ENCODE results near the gene CDKAL1. TPM values are rescaled to one million over a fixed set of nuclear protein-coding genes. Genes with fewer than 3 reads are reported as not detected.

Gene CDKAL1
- total RNA-seq, 1 experiment from 2014 or later = 20.6 TPM

DNA sequence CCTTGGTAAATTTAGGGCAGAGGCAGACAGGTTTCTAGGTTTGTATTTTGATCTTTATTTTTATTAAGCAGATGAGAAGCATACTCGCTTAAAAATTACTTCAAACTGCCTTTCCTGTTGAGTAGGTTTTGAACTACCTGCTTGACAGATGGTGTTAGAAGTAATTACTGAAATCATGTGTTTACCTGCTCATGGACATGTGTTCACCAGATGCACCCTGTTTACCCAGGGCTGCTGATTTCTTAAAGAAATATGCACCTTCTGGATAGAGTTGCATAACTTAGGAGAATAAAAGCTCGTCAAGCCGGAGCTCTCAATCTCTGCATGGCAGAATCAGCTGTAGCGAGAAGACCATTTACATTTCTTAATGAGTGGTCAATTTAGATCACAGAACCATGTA is 165.1 kb downstream of the CDKAL1 start:
- no peak overlapping the region for H3K4me3 Mint-ChIP-seq
- H3K27me3 Mint-ChIP-seq (ENCODE audit: low read depth) = no peaks in the 10 kb centered on the region
- ChIA-PET CTCF (no interaction called here), POLR2A (interaction anchor here (0.7 kb wide), 1 partner anchor 329 kb away, joined by 4 read pairs; no protein-coding TSS in a partner anchor)
- no peak overlapping the region for H3K27ac Mint-ChIP-seq
- DNase-seq (ENCODE audit: low spot score) = no peak
- no peaks in the 10 kb centered on the region for H3K36me3 Mint-ChIP-seq
- ATAC-seq = no peak
- no peaks in the 10 kb centered on the region for H3K9me3 Mint-ChIP-seq
- peaks cover 69% of the 10 kb centered on the region for H3K4me1 Mint-ChIP-seq
- TF ChIP-seq MLX (CRISPR knock-in tag; IDR thresholded peaks at IDR 0.05) (no peak), JUN (CRISPR knock-in tag; IDR thresholded peaks at IDR 0.05) (no peak), USF2 (CRISPR knock-in tag; IDR thresholded peaks at IDR 0.05) (no peak), ZNF121 (CRISPR knock-in tag; IDR thresholded peaks at IDR 0.05) (no peak), ZNF396 (CRISPR knock-in tag; IDR thresholded peaks at IDR 0.05; ENCODE audit: borderline replicate concordance) (no peak), ETV6 (CRISPR knock-in tag; IDR thresholded peaks at IDR 0.05) (no peak), ELF4 (CRISPR knock-in tag; IDR thresholded peaks at IDR 0.05; ENCODE audit: low read depth) (no peak), NFATC4 (CRISPR knock-in tag; IDR thresholded peaks at IDR 0.05) (no peak), CDX4 (CRISPR knock-in tag; IDR thresholded peaks at IDR 0.05; ENCODE audit: borderline replicate concordance) (no peak), FOXP1 (CRISPR knock-in tag; IDR thresholded peaks at IDR 0.05; ENCODE audit: borderline replicate concordance) (no peak), CREM (CRISPR knock-in tag; IDR thresholded peaks at IDR 0.05) (no peak), TEAD1 (CRISPR knock-in tag; IDR thresholded peaks at IDR 0.05) (no peak), MXD4 (CRISPR knock-in tag; IDR thresholded peaks at IDR 0.05; ENCODE audit: borderline replicate concordance) (no peak), ZSCAN18 (CRISPR knock-in tag; IDR thresholded peaks at IDR 0.05) (no peak)
- TF ChIP-seq, protein P1, sequence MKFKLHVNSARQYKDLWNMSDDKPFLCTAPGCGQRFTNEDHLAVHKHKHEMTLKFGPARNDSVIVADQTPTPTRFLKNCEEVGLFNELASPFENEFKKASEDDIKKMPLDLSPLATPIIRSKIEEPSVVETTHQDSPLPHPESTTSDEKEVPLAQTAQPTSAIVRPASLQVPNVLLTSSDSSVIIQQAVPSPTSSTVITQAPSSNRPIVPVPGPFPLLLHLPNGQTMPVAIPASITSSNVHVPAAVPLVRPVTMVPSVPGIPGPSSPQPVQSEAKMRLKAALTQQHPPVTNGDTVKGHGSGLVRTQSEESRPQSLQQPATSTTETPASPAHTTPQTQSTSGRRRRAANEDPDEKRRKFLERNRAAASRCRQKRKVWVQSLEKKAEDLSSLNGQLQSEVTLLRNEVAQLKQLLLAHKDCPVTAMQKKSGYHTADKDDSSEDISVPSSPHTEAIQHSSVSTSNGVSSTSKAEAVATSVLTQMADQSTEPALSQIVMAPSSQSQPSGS (CRISPR knock-in tag; IDR thresholded peaks at IDR 0.05; ENCODE audit: borderline replicate concordance, low read depth) = no peak
- TF ChIP-seq, protein P2, sequence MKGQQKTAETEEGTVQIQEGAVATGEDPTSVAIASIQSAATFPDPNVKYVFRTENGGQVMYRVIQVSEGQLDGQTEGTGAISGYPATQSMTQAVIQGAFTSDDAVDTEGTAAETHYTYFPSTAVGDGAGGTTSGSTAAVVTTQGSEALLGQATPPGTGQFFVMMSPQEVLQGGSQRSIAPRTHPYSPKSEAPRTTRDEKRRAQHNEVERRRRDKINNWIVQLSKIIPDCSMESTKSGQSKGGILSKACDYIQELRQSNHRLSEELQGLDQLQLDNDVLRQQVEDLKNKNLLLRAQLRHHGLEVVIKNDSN (CRISPR knock-in tag; IDR thresholded peaks at IDR 0.05) = no peak
- TF ChIP-seq, protein P3, sequence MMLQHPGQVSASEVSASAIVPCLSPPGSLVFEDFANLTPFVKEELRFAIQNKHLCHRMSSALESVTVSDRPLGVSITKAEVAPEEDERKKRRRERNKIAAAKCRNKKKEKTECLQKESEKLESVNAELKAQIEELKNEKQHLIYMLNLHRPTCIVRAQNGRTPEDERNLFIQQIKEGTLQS (CRISPR knock-in tag; conservative IDR thresholded peaks at IDR 0.05) = no peak

- Mint-ChIP-seq H3K27me3 (ENCODE audit: low read depth) (no peaks in the 10 kb centered on the region), H3K4me1 (peaks cover 68% of the 10 kb centered on the region), H3K27ac (peak overlapping the region; percentile 67; the same call in 1 of the 2 replicates), H3K9me3 (no peaks in the 10 kb centered on the region), H3K36me3 (no peaks in the 10 kb centered on the region), H3K4me3 (no peak overlapping the region)
- ChIA-PET CTCF (no interaction called here), POLR2A (interaction anchor here (0.7 kb wide), 1 partner anchor 330 kb away, joined by 4 read pairs; no protein-coding TSS in a partner anchor)
- no peak for DNase-seq (ENCODE audit: low spot score)
- ATAC-seq = no peak
- TF ChIP-seq MXD4 (CRISPR knock-in tag; IDR thresholded peaks at IDR 0.05; ENCODE audit: borderline replicate concordance) (no peak), CDX4 (CRISPR knock-in tag; IDR thresholded peaks at IDR 0.05; ENCODE audit: borderline replicate concordance) (no peak), NFE2L1 (CRISPR knock-in tag; IDR thresholded peaks at IDR 0.05) (no peak), ZNF425 (CRISPR knock-in tag; conservative IDR thresholded peaks at IDR 0.05) (no peak), ESRRA (CRISPR knock-in tag; IDR thresholded peaks at IDR 0.05; ENCODE audit: borderline replicate concordance) (no peak), ZNF219 (CRISPR knock-in tag; IDR thresholded peaks at IDR 0.05; ENCODE audit: borderline replicate concordance) (no peak)
- TF ChIP-seq, protein P4, sequence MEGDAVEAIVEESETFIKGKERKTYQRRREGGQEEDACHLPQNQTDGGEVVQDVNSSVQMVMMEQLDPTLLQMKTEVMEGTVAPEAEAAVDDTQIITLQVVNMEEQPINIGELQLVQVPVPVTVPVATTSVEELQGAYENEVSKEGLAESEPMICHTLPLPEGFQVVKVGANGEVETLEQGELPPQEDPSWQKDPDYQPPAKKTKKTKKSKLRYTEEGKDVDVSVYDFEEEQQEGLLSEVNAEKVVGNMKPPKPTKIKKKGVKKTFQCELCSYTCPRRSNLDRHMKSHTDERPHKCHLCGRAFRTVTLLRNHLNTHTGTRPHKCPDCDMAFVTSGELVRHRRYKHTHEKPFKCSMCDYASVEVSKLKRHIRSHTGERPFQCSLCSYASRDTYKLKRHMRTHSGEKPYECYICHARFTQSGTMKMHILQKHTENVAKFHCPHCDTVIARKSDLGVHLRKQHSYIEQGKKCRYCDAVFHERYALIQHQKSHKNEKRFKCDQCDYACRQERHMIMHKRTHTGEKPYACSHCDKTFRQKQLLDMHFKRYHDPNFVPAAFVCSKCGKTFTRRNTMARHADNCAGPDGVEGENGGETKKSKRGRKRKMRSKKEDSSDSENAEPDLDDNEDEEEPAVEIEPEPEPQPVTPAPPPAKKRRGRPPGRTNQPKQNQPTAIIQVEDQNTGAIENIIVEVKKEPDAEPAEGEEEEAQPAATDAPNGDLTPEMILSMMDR (IDR thresholded peaks at IDR 0.05) = no peak
- TF ChIP-seq, protein P1 (CRISPR knock-in tag; IDR thresholded peaks at IDR 0.05; ENCODE audit: borderline replicate concordance, low read depth) = no peak
These were observed 166.1 kb downstream of the CDKAL1 start for GRCh38 chr6:20700375-20700774.
